ENCODE results near the gene ZNF598.

Gene ZNF598

DNA sequence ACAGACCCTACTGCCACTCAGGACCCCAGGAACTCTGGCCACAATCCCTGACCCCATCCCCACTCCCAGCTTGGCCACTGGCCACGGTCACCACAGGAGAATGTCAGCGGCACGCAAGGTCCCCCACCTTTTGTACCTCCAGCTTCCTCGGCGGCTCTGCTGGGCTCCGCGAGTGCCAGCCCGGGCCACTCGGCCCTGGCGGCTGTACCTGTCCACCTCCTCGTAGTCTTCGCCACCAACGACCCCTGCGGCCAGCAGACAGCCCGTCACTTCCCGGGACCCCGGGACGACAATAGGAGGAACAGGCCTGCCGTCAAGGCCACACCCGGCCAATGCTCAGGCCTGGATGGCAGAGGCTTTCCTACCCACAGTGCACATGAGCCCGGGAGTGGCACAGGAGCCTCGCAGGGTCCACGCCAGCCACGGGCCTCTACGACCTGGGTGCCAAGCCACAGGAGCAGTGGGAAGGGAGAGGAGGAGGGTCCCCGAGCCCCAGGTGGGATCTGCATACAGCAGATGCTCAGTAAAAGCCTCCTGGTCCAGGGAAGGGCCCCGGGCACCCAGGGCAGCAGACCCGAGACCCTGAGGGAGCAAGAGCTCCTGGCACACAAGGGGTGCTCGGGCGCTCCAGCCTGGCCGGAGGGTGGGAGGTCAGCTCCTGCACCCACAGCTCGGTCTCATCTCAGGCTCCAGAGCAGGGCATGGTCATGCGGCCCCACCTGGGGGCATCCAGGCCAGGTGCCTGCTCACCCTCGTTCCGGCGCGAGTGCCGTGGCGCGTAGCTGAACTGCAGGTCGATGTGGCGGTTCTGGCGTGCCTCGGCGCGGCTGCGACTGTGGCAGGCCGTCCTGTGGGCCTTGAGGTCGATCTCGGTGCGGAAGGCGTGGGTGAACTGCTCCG, 7.9 kb downstream of the ZNF598 start:
- no peak overlapping the region for H3K9ac ChIP-seq (ENCODE audit: low read depth, low read length)
- peaks cover 4% of the 10 kb centered on the region; the same call in 1 of the 2 replicates for H3K4me1 ChIP-seq (ENCODE audit: insufficient read depth, low read length)
- H3K9me3 ChIP-seq (ENCODE audit: insufficient read depth, low read depth, low read length), result no peaks in the 10 kb centered on the region
- H3K27me3 ChIP-seq (ENCODE audit: insufficient read depth, low read length), result no peaks in the 10 kb centered on the region
- peaks cover 64% of the 10 kb centered on the region for H3K36me3 ChIP-seq (ENCODE audit: insufficient read depth, low read depth, low read length)
- no peak overlapping the region for H3K27ac ChIP-seq (ENCODE audit: low read length)
- H3K4me3 ChIP-seq (ENCODE audit: low read length), result no peak overlapping the region

- Histone ChIP-seq H3K36me3 (ENCODE audit: insufficient read depth, low read depth, low read length) (peaks cover 66% of the 10 kb centered on the region), H3K4me3 (ENCODE audit: low read length) (no peak overlapping the region), H3K27ac (ENCODE audit: low read length) (no peak overlapping the region), H3K9ac (ENCODE audit: low read depth, low read length) (no peak overlapping the region), H3K4me1 (ENCODE audit: insufficient read depth, low read length) (peaks cover 4% of the 10 kb centered on the region; the same call in 1 of the 2 replicates), H3K27me3 (ENCODE audit: insufficient read depth, low read length) (no peaks in the 10 kb centered on the region), H3K9me3 (ENCODE audit: insufficient read depth, low read depth, low read length) (no peaks in the 10 kb centered on the region)
Measured at GRCh38 chr16:2001035-2001434, 8.6 kb downstream of the ZNF598 start.

- Histone ChIP-seq H3K27me3 (ENCODE audit: insufficient read depth, low read length) (no peaks in the 10 kb centered on the region), H3K27ac (ENCODE audit: low read length) (no peak overlapping the region), H3K4me3 (ENCODE audit: low read length) (no peak overlapping the region), H3K36me3 (ENCODE audit: insufficient read depth, low read depth, low read length) (peaks cover 66% of the 10 kb centered on the region), H3K4me1 (ENCODE audit: insufficient read depth, low read length) (peaks cover 4% of the 10 kb centered on the region; the same call in 1 of the 2 replicates), H3K9me3 (ENCODE audit: insufficient read depth, low read depth, low read length) (no peaks in the 10 kb centered on the region), H3K9ac (ENCODE audit: low read depth, low read length) (no peak overlapping the region)
Measured at GRCh38 chr16:1999866-2000514, 9.6 kb downstream of the ZNF598 start.

- H3K27ac ChIP-seq (ENCODE audit: low read length), result no peak overlapping the region
- no peaks in the 10 kb centered on the region for H3K9me3 ChIP-seq (ENCODE audit: insufficient read depth, low read depth, low read length)
- peaks cover 66% of the 10 kb centered on the region for H3K36me3 ChIP-seq (ENCODE audit: insufficient read depth, low read depth, low read length)
Measured at GRCh38 chr16:1998852-1999801, 10.5 kb downstream of the ZNF598 start.

GRCh38 chr16:1998360-1998835, 11.2 kb downstream of the ZNF598 start:
- H3K27me3 ChIP-seq (ENCODE audit: insufficient read depth, low read length), result 0 out of 2 replicates have a peak, but pooled peaks cover under 1% of the 10 kb centered on the region
- no peak overlapping the region for H3K4me3 ChIP-seq (ENCODE audit: low read length)
- no peaks in the 10 kb centered on the region for H3K9me3 ChIP-seq (ENCODE audit: insufficient read depth, low read depth, low read length)
- no peaks in the 10 kb centered on the region for H3K4me1 ChIP-seq (ENCODE audit: insufficient read depth, low read length)
- H3K9ac ChIP-seq (ENCODE audit: low read depth, low read length), result no peak overlapping the region
- peaks cover 64% of the 10 kb centered on the region for H3K36me3 ChIP-seq (ENCODE audit: insufficient read depth, low read depth, low read length)
- H3K27ac ChIP-seq (ENCODE audit: low read length), result no peak overlapping the region

More at GRCh38 chr16:1998852-1999801, 10.5 kb downstream of the ZNF598 start:
- Histone ChIP-seq H3K9ac (ENCODE audit: low read depth, low read length) (no peak overlapping the region), H3K4me3 (ENCODE audit: low read length) (no peak overlapping the region), H3K4me1 (ENCODE audit: insufficient read depth, low read length) (peaks cover under 1% of the 10 kb centered on the region; the same call in 1 of the 2 replicates), H3K27me3 (ENCODE audit: insufficient read depth, low read length) (no peaks in the 10 kb centered on the region)

DNA sequence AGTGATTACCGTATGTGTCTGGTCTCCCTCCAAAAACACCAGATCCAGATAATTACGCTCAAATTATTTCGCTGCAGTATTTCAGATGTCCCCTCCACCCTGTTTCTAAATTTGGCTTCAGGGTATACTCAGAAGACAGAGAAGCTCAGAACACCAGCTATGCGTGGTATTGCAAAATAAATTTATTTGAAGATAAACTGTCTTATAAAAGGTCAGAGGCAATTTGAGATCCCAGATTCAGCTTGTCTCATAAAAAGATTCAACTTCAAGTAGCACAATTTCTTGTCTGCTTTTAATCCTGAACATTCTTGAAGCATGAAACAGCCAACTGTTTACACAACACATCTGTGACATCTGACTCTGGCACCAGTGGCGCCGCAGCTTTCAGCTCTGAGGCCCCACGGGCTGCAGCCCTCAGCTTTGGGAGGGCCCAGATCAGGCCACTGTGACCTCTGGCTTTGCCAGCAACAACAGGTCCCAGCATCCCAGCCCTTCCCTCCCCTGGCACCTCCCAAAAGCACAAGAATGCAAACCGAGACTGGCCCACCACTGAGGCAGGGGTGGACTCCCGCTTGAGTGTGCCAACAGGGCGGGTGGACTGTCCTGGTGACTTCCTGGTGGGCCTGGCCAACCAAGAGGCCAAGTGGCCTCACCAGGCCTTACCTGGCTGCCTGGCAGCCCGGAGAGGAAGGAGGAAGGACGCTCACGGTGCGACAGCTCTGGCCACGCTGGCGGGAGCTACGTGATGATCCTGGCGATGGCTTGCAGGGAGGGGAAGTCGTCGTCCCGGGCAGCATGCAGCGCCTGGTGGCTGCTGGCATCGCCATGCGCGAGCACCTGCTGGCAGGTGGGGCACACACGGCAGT, 11.9 kb downstream of the ZNF598 start:
- no peaks in the 10 kb centered on the region for H3K4me1 ChIP-seq (ENCODE audit: insufficient read depth, low read length)
- H3K36me3 ChIP-seq (ENCODE audit: insufficient read depth, low read depth, low read length), result peaks cover 57% of the 10 kb centered on the region
- H3K9ac ChIP-seq (ENCODE audit: low read depth, low read length), result no peak overlapping the region
- H3K9me3 ChIP-seq (ENCODE audit: insufficient read depth, low read depth, low read length), result no peaks in the 10 kb centered on the region
- H3K27me3 ChIP-seq (ENCODE audit: insufficient read depth, low read length), result peaks cover 7% of the 10 kb centered on the region
- H3K4me3 ChIP-seq (ENCODE audit: low read length), result no peak overlapping the region
- no peak overlapping the region for H3K27ac ChIP-seq (ENCODE audit: low read length)

DNA sequence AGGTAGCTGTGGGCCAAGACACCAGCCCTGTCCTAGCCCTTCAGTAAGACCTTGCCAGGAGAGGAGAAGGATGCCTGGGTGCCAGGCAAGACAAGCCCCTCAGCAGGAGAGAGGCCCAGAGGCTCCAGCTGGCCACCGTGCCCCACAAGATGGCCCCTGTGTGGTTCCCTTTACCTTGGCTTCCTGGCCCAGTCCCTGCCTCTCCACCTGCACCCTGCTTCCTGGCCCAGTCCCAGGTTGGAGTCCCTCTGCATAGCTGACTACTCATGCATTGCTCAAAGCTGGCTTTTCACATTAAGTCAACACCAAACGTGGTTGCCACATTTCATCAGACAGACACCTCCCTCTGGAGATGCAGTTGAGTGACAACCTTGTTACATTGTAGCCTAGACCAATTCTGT, 15.9 kb downstream of the ZNF598 start:
- Histone ChIP-seq H3K27me3 (ENCODE audit: insufficient read depth, low read length) (peaks cover 34% of the 10 kb centered on the region), H3K4me1 (ENCODE audit: insufficient read depth, low read length) (peaks cover 17% of the 10 kb centered on the region; the same call in 1 of the 2 replicates), H3K36me3 (ENCODE audit: insufficient read depth, low read depth, low read length) (peaks cover 18% of the 10 kb centered on the region), H3K27ac (ENCODE audit: low read length) (no peak overlapping the region), H3K4me3 (ENCODE audit: low read length) (no peak overlapping the region), H3K9ac (ENCODE audit: low read depth, low read length) (no peak overlapping the region), H3K9me3 (ENCODE audit: insufficient read depth, low read depth, low read length) (no peaks in the 10 kb centered on the region)

- peaks cover 17% of the 10 kb centered on the region; the same call in 1 of the 2 replicates for H3K4me1 ChIP-seq (ENCODE audit: insufficient read depth, low read length)
- H3K36me3 ChIP-seq (ENCODE audit: insufficient read depth, low read depth, low read length), result peaks cover 13% of the 10 kb centered on the region
- no peaks in the 10 kb centered on the region for H3K9me3 ChIP-seq (ENCODE audit: insufficient read depth, low read depth, low read length)
- peak overlapping the region; percentile 56; the same call in 1 of the 2 replicates for H3K4me3 ChIP-seq (ENCODE audit: low read length)
- peaks cover 43% of the 10 kb centered on the region for H3K27me3 ChIP-seq (ENCODE audit: insufficient read depth, low read length)
- peak overlapping the region; percentile 59; the same call in 1 of the 2 replicates for H3K9ac ChIP-seq (ENCODE audit: low read depth, low read length)
- no peak overlapping the region for H3K27ac ChIP-seq (ENCODE audit: low read length)
Measured at GRCh38 chr16:1992704-1993317, 16.8 kb downstream of the ZNF598 start.

GRCh38 chr16:1991948-1992703, 17.5 kb downstream of the ZNF598 start:
- H3K9ac ChIP-seq (ENCODE audit: low read depth, low read length), result peak overlapping the region; percentile 59; the same call in 1 of the 2 replicates
- H3K4me1 ChIP-seq (ENCODE audit: insufficient read depth, low read length), result peaks cover 17% of the 10 kb centered on the region; the same call in 1 of the 2 replicates
- H3K36me3 ChIP-seq (ENCODE audit: insufficient read depth, low read depth, low read length), result peaks cover 6% of the 10 kb centered on the region
- no peak overlapping the region for H3K27ac ChIP-seq (ENCODE audit: low read length)
- no peaks in the 10 kb centered on the region for H3K9me3 ChIP-seq (ENCODE audit: insufficient read depth, low read depth, low read length)
- peaks cover 44% of the 10 kb centered on the region for H3K27me3 ChIP-seq (ENCODE audit: insufficient read depth, low read length)
- H3K4me3 ChIP-seq (ENCODE audit: low read length), result peak overlapping the region; percentile 80; the same call in 1 of the 2 replicates
